ENCODE results near the gene MKRN2.

Gene MKRN2

DNA sequence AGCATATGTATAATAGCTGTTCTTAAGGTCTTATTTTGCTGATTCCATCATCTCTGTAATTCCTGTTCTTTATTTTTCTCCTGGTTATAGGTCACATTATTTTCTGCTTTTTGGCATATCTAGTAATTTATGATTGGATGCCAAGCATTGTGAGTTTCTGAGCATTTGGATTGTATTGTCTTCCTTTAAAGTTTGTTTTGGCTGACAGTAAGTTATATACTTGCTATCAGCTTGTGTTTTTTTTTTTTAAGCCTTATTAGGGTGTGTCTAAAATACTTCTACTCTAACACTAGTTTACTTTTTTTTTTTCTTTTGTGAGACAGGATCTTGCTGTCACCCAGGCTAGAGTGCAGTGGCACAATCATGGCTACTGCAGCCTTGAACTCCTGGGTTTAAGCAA lies 10.1 kb downstream of the MKRN2 start:
- TF ChIP-seq, protein P1, sequence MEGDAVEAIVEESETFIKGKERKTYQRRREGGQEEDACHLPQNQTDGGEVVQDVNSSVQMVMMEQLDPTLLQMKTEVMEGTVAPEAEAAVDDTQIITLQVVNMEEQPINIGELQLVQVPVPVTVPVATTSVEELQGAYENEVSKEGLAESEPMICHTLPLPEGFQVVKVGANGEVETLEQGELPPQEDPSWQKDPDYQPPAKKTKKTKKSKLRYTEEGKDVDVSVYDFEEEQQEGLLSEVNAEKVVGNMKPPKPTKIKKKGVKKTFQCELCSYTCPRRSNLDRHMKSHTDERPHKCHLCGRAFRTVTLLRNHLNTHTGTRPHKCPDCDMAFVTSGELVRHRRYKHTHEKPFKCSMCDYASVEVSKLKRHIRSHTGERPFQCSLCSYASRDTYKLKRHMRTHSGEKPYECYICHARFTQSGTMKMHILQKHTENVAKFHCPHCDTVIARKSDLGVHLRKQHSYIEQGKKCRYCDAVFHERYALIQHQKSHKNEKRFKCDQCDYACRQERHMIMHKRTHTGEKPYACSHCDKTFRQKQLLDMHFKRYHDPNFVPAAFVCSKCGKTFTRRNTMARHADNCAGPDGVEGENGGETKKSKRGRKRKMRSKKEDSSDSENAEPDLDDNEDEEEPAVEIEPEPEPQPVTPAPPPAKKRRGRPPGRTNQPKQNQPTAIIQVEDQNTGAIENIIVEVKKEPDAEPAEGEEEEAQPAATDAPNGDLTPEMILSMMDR (IDR thresholded peaks at IDR 0.05; ENCODE audit: borderline replicate concordance, insufficient read depth, low read depth, low read length), result no peak
- no peak overlapping the region for H3K4me3 ChIP-seq (ENCODE audit: low read depth, low read length)

DNA sequence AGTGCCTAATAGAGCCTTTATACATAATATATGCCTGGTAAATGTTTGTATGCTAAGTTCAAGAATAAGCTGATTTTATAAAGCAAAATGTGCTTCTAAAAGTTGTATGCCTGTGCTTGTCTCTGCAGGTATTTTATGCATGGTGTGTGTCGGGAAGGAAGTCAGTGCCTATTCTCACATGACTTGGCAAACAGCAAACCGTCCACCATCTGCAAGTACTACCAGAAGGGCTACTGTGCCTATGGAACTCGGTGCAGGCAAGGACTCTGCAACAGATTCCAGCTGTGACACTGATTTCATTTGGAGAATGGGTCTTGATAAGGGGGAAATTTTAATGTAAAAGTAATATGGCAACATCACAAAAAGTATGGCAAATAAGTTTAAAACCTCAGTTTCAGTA lies 11.9 kb downstream of the MKRN2 start:
- H3K4me3 ChIP-seq (ENCODE audit: low read depth, low read length), result no peak overlapping the region
- TF ChIP-seq, protein P1 (IDR thresholded peaks at IDR 0.05; ENCODE audit: borderline replicate concordance, insufficient read depth, low read depth, low read length), result no peak

DNA sequence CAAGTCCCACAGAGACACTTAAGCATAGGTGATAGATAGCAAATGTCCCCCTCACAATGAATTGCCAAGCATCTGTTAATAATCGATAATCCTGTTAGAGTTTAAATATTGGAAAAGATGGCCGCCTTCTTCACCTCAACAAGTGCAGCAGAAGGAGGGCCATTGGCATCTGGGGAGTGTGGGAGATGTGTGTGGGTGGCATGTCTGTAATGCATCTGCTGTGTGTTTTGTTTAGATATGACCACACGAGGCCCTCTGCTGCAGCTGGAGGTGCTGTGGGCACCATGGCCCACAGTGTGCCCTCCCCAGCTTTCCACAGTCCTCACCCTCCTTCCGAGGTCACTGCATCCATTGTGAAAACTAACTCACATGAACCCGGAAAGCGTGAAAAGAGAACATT lies 12.9 kb downstream of the MKRN2 start:
- TF ChIP-seq, protein P1 (IDR thresholded peaks at IDR 0.05; ENCODE audit: borderline replicate concordance, insufficient read depth, low read depth, low read length), result no peak
- no peak overlapping the region for H3K4me3 ChIP-seq (ENCODE audit: low read depth, low read length)

DNA sequence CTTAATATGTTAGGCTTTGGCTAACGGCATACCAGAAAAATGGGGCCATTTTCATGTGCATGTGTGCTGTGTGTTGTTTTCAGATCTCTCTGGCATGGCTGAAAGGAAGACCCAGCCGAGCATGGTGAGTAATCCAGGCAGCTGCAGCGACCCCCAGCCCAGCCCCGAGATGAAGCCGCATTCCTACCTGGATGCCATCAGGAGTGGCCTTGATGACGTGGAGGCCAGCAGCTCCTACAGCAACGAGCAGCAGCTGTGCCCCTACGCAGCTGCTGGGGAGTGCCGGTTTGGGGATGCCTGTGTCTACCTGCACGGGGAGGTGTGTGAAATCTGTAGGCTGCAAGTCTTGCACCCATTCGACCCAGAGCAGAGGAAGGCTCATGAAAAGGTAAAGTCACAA lies 15.1 kb downstream of the MKRN2 start:
- TF ChIP-seq, protein P1 (IDR thresholded peaks at IDR 0.05; ENCODE audit: borderline replicate concordance, insufficient read depth, low read depth, low read length), result no peak
- no peak overlapping the region for H3K4me3 ChIP-seq (ENCODE audit: low read depth, low read length)

DNA sequence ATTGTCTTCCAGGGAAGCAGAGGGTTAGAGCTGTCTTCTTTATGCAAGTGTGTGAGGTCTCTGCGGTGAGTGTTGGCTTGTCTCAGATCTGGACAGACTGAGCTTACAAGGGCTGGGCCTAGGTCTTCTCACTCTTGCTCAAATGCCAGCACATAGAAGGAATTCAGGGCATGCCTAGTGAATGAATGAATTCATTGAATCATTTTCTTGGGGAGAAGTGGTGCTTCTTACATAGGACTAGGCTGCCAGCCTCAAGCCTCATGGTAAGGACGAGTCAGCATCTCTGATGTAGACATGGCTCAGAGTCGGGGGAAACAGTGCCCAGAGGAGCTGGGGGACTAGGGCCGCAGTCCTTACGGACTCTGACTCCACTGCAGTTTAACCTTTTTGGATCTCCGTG lies 17.2 kb downstream of the MKRN2 start:
- no peak overlapping the region for H3K4me3 ChIP-seq (ENCODE audit: low read depth, low read length)
- TF ChIP-seq, protein P1 (IDR thresholded peaks at IDR 0.05; ENCODE audit: borderline replicate concordance, insufficient read depth, low read depth, low read length), result no peak

DNA sequence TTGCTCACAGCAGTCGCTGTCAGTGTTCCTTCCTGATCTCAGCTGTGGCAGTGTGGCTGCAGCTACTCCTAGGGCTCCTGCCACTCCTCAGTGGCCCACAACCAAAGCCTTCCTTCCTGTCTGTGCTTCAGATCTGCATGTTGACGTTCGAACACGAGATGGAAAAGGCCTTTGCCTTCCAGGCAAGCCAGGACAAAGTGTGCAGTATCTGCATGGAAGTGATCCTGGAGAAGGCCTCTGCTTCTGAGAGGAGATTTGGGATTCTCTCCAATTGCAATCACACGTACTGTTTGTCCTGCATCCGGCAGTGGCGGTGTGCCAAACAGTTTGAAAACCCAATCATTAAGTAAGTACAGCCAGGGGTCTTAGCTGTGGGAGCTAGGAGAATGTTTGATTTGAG lies 17.8 kb downstream of the MKRN2 start:
- no peak overlapping the region for H3K4me3 ChIP-seq (ENCODE audit: low read depth, low read length)
- TF ChIP-seq, protein P1 (IDR thresholded peaks at IDR 0.05; ENCODE audit: borderline replicate concordance, insufficient read depth, low read depth, low read length), result no peak

DNA sequence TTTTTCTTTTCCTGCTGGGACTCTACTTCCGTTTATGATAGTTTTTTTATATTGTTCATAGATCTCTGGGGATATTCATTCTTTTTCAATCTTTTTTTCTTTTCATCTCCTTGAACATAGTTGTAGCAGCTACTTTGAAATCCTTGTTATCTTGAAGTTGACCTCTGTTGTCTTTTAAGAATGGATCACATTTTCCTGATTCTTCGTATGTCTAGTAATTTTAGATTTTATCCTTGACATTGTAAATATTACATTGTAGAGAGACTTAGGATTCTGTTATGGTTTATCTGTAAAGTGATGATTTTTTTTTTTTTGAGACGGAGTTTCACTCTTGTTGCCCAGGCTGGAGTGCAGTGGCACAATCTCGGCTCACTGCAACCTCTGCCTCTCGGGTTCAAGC lies 20.5 kb downstream of the MKRN2 start:
- H3K4me3 ChIP-seq (ENCODE audit: low read depth, low read length), result no peak overlapping the region
- TF ChIP-seq, protein P1 (IDR thresholded peaks at IDR 0.05; ENCODE audit: borderline replicate concordance, insufficient read depth, low read depth, low read length), result no peak
